Pancreas (tissue), 10 donors: ENCODE measurements around the gene RAMACL. TPM values are rescaled to one million over a fixed set of nuclear protein-coding genes. Genes with fewer than 3 reads are reported as not detected.

Experiments used
- ATAC-seq, 4 donors: fragments of 200-7000 bp; cut with Tn5 transposase; one replicate each; pipeline versions ENCODE4 v1.8.0 to v1.9.1; 2020; ENCODE audit warnings: mild to moderate bottlenecking in 4 of 4, moderate library complexity in 4 of 4
- DNase-seq, 6 donors: peaks; one replicate each; pipeline ENCODE4 v3.0.0-alpha.2; 2020
- FAIRE-seq: peaks from 2 replicates; lab custom pipeline; 2012; peaks lifted over from hg19 to GRCh38; lab: Jason Lieb, UNC
- H3K27ac ChIP-seq, 4 donors: fragments of 200-600 bp; sonication (generic); 1 replicate in 3 of 4; 2 replicates in 1 of 4; pipeline versions ENCODE4 v1.5.0 to v1.8.0; 2020
- H3K27me3 ChIP-seq, 4 donors: fragments of 200-600 bp; one replicate each; pipeline ENCODE4 v1.8.0; 2021
- H3K36me3 ChIP-seq, 3 donors: fragments of 200-600 bp; sonication (generic) in 1 of 3; one replicate each; pipeline versions ENCODE4 v1.5.0 to v1.8.0; 2020 to 2021
- H3K4me1 ChIP-seq, 3 donors: fragments of 200-600 bp; one replicate each; pipeline ENCODE4 v1.8.0; 2021
- H3K4me3 ChIP-seq, 4 donors: fragments of 200-600 bp; sonication (generic) in 2 of 4; one replicate each; pipeline versions ENCODE4 v1.5.0 to v1.8.0; 2020 to 2021
- H3K9me3 ChIP-seq, 4 donors: fragments of 200-600 bp; one replicate each; pipeline ENCODE4 v1.8.0; 2021
- CTCF ChIP-seq, 4 donors: fragments of 200-600 bp; sonication (generic) in 3 of 4; IDR thresholded peaks; one replicate each; pipeline versions ENCODE4 v1.5.0 to v1.8.0; 2021; ENCODE audit warnings: antibody characterized with exemption in 4 of 4
- WGBS, 2 donors: extraction: QIAGEN DNeasy Blood & Tissue Kit; methylation state at CpG; one replicate each; pipeline ENCODE4 v1.1.7; 2013; 5-methylcytosine and 5-hydroxymethylcytosine counted together
- intact Hi-C, 3 donors: fragments of 100-400 bp; cut with DNase I; formaldehyde crosslinking; loops; one replicate each; pipeline versions ENCODE4 v1.11.1 to v1.14.2; 2022
- polyA plus RNA-seq, 2 donors: library from polyadenylated mRNA; stranded (reverse); fragments of 200-250 nt; gene quantifications; one replicate each; pipeline ENCODE4 v1.2.3, GENCODE V29; 2013
- total RNA-seq, 6 donors: library from RNA; stranded (reverse); fragmentation: NEBNext Ultra II Directional in 4 of 6; extraction: Animal tissue kit (Norgen Biotek cat#: 25700) in 4 of 6; gene quantifications; one replicate each; pipeline versions ENCODE4 v1.2.1 to v1.2.4, GENCODE V29; 2021 to 2023
- donor health status: healthy with polysubstance abuse.
- donor health status: DM: no; HTN: no; CAD: no; lungs with moderate emphysema.
- donor health status: DM: no; HTN: no; CAD: no.
- donor health status: control.
- donor health status: control.
- donor health status: Bipolar disorder and iron deficiency.
- donor health status: DM: yes; HTN: yes; CAD: no.
- donor health status: DM: no; HTN: no; CAD: no.
- donor health status: DM: no; HTN: no; CAD: no.
- donor health status: DM: yes; HTN: yes; CAD: no.

RAMACL gene
- total and polyA plus RNA-seq, 8 donors: 0.33 to 3.1 (median 1.0) TPM

- no peak for TF ChIP-seq CTCF (IDR thresholded peaks at IDR 0.05)
- H3K27ac ChIP-seq: peak overlapping the region in 2 of 4 donors; percentile 15 to 19
- no peak overlapping the region for H3K4me3 ChIP-seq
- no peaks in the 10 kb centered on the region for H3K9me3 ChIP-seq
- no peaks in the 10 kb centered on the region for H3K27me3 ChIP-seq
- H3K36me3 ChIP-seq: no peaks in the 10 kb centered on the region
- peaks cover 15 to 33% (median 27%) of the 10 kb centered on the region in 3 donors for H3K4me1 ChIP-seq
- FAIRE-seq: no peak
- intact Hi-C loops: no loop called here
- ATAC-seq: no peak
- WGBS, 2 donors: 96 to 97% methylated on average over 27 of the region's 27 CpGs
- DNase-seq: no peak
Measured at GRCh38 chr6:166618866-166619761, 32.6 kb upstream of the RAMACL start.

- no peak overlapping the region for H3K4me3 ChIP-seq
- intact Hi-C loops: no loop called here
- no peak overlapping the region for H3K27ac ChIP-seq
- ATAC-seq (no peak), FAIRE-seq (no peak), DNase-seq (no peak)
- H3K36me3 ChIP-seq: no peaks in the 10 kb centered on the region
- no peaks in the 10 kb centered on the region for H3K9me3 ChIP-seq
- 92 to 99% methylated on average over 4 of the region's 4 CpGs for WGBS, 2 donors
- TF ChIP-seq CTCF (IDR thresholded peaks at IDR 0.05): no peak
- no peaks in the 10 kb centered on the region for H3K27me3 ChIP-seq
- peaks cover 15 to 29% (median 21%) of the 10 kb centered on the region in 3 donors for H3K4me1 ChIP-seq
Measured at GRCh38 chr6:166618251-166618650, 31.8 kb upstream of the RAMACL start.

GRCh38 chr6:166617359-166617758 lies 30.9 kb upstream of the RAMACL start:
- no peak for TF ChIP-seq CTCF (IDR thresholded peaks at IDR 0.05)
- DNase-seq: no peak
- no peaks in the 10 kb centered on the region for H3K27me3 ChIP-seq
- no peak overlapping the region for H3K27ac ChIP-seq
- H3K4me3 ChIP-seq: no peak overlapping the region
- no peaks in the 10 kb centered on the region for H3K9me3 ChIP-seq
- no peaks in the 10 kb centered on the region for H3K36me3 ChIP-seq
- no peak for FAIRE-seq
- WGBS, 2 donors: 62 to 72% methylated on average over 7 of the region's 7 CpGs
- intact Hi-C loops: no loop called here
- ATAC-seq: no peak
- peaks cover 15 to 22% (median 21%) of the 10 kb centered on the region in 3 donors for H3K4me1 ChIP-seq

- DNase-seq (no peak), FAIRE-seq (no peak), ATAC-seq (no peak)
- H3K27ac ChIP-seq: no peak overlapping the region
- WGBS, 2 donors: 92 to 95% methylated on average over 22 of the region's 22 CpGs
- no peak for TF ChIP-seq CTCF (IDR thresholded peaks at IDR 0.05)
- no peaks in the 10 kb centered on the region for H3K36me3 ChIP-seq
- peaks cover 15 to 22% (median 20%) of the 10 kb centered on the region in 3 donors for H3K4me1 ChIP-seq
- no peaks in the 10 kb centered on the region for H3K27me3 ChIP-seq
- H3K9me3 ChIP-seq: no peaks in the 10 kb centered on the region
- intact Hi-C loops: no loop called here
- no peak overlapping the region for H3K4me3 ChIP-seq
Measured at GRCh38 chr6:166616261-166617238, 30.1 kb upstream of the RAMACL start.
